Inferior parietal cortex (tissue), 1 donor: ENCODE results near the gene ZNF189.
A peak's percentile ranks its signal among the peaks of the same experiment; 100 is the strongest.

Experiments used
- DNase-seq: peaks from one replicate; pipeline ENCODE4 v3.0.0-alpha.2; 2016; ENCODE audit errors: extremely low spot score

Gene ZNF189

GRCh38 chr9:101449071-101449721, 50.5 kb downstream of the ZNF189 start:
- DNase-seq, result peak; percentile 64

GRCh38 chr9:101450931-101451330, 52.3 kb downstream of the ZNF189 start:
- no peak for DNase-seq

DNA sequence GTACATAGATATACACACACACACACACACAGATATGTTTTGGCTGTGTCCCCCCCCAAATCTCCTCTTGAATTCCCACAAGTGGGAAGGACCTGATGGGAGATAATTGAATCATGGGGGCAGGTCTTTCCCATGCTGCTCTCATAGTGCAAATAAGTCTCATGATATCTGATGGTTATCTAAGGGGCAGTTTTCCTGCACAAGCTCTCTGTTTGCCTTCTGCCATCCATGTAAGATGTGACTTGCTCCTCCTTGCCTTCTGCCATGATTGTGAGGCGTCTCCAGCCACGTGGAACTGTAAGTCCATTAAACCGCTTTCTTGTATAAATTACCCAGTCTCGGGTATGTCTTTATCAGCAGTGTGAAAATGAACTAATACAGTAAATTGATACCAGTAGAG, 52.8 kb downstream of the ZNF189 start:
- DNase-seq, result no peak

GRCh38 chr9:101453776-101454570, 55.3 kb downstream of the ZNF189 start:
- no peak for DNase-seq

DNA sequence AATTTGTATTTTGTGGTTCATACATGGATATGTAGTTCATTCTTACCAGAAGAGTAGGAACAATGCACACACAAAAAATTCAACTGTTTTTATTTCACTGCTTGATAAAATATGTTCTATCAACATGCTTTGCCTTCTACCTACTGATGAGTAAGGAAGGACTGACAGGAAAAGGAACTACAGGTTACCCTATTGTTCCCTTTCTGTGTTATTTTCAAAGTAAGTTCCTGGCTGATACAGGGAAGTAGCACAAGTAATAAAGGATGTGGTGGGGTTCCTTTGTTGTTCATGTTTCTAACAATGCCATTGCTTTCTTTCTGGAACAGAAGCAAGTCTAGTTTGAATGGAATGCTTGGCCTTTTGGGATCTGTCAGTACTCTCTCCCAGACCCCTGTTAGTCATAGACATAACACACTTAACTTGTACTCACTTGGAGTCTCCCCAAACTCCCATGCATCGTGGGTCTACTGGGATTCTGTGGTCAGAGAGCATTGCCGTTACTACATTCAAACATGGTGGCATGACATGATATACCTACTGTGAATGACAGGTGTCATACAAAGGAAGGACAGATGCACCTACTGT, 57.1 kb downstream of the ZNF189 start:
- no peak for DNase-seq

DNA sequence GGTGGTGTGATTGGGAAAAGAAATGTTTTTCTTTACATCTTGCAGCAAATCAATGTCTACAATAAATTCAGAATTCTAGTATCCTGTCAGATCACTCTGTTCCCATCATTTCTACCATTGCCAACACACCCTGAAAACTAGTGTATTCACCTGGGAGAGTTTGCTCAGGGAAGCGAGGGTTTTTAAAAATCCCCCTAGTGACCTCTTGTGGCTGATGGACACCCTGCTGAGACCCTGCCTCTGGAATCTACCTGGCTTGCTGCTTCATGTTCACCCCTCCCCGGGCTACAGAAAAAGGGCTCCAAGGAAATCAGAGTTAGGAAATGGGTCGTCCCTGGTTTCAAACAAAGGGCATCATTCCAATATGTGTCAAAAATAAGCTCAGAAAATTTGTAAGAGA, 58.4 kb downstream of the ZNF189 start:
- DNase-seq, result no peak

DNA sequence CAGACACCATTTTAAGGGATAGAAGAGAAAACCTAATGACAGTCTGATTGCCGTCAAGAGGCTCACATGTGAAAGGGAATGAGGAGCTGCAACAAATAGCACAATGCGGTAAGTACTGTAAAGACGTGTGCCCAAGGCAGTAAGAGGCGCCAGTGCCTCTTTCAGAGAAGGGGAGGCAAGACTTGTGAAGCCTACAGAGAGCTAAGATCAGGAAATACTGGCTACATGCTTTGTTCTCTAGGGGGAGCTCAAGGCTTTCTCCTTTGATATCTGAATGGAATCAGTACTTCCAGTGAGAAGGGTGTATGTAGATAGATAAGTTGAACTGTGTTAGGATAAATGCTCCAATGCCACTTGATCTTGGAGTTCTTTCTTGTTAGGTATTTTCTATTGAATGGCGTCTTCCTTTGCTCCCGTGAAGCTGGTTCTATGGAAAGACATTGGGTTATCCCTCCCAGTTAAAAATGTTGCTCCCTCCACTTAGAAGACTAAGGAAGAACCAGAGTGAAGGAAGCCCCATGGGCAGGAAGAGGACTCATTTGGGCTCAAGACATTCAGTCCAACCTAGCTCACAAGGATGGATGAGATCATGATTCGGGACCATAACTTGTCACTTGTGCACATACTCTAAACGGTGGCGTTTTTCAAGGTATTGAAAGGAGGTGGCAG, 60.4 kb downstream of the ZNF189 start:
- DNase-seq, result peak; percentile 92
